ENCODE results near the gene PALM.

DNA sequence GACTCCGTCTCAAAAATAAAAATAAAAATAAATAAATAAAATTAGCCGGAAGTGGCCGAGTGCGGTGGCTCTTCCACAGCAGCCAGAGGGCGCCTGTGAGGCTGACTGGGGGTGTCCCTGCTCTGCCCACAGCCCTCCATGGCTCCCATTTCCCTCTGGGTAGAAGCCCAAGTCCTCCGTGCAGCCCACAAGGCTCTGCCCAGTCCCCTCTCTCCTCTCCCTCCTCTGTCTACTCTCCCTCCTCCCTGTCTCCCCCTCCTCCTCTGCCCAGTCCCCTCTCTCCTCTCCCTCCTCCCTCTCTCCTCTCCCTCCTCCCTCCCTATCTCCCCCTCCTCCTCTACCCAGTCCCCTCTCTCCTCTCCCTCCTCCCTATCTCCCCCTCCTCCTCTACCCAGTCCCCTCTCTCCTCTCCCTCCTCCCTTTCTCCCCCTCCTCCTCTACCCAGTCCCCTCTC is 62.6 kb downstream of the PALM start:
- TF ChIP-seq, protein P1, sequence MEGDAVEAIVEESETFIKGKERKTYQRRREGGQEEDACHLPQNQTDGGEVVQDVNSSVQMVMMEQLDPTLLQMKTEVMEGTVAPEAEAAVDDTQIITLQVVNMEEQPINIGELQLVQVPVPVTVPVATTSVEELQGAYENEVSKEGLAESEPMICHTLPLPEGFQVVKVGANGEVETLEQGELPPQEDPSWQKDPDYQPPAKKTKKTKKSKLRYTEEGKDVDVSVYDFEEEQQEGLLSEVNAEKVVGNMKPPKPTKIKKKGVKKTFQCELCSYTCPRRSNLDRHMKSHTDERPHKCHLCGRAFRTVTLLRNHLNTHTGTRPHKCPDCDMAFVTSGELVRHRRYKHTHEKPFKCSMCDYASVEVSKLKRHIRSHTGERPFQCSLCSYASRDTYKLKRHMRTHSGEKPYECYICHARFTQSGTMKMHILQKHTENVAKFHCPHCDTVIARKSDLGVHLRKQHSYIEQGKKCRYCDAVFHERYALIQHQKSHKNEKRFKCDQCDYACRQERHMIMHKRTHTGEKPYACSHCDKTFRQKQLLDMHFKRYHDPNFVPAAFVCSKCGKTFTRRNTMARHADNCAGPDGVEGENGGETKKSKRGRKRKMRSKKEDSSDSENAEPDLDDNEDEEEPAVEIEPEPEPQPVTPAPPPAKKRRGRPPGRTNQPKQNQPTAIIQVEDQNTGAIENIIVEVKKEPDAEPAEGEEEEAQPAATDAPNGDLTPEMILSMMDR (IDR thresholded peaks at IDR 0.05), result peak in 2 of 4 experiments; percentile 42 to 59
- TF ChIP-seq POLR2AphosphoS5 (IDR thresholded peaks at IDR 0.05) (no peak), EP300 (IDR thresholded peaks at IDR 0.05) (no peak), POLR2A (IDR thresholded peaks at IDR 0.05) (no peak)
